GM12878 (cell line): ENCODE data around the gene PAPOLA.

Experiments
- CTCF ChIP-seq, 3 experiments: IDR thresholded peaks in 2 of 3; conservative IDR thresholded peaks in 1 of 3; 2 replicates each; pipeline ENCODE4 v1.5.1; 2011; ENCODE audit warnings: low read depth in 3 of 3, low read length in 3 of 3, mild to moderate bottlenecking in 3 of 3, control low read depth in 2 of 3, moderate library complexity in 2 of 3, inconsistent platforms in 1 of 3, mixed read lengths in 1 of 3; ENCODE audit not compliant: control insufficient read depth in 2 of 3, insufficient read depth in 1 of 3; ENCODE audit errors: extremely low read depth in 1 of 3
- GATAD2B ChIP-seq: fragments of 450-650 bp; conservative IDR thresholded peaks from 2 replicates; pipeline ENCODE4 v1.6.1; 2017; ENCODE audit warnings: low read depth, mild to moderate bottlenecking, moderate library complexity
- RAD21 ChIP-seq: IDR thresholded peaks from 2 replicates; pipeline ENCODE4 v1.6.1; 2011; ENCODE audit warnings: mild to moderate bottlenecking, low read depth, low read length, moderate library complexity; ENCODE audit not compliant: insufficient read depth

GRCh38 chr14:96565811-96566210 is 63.6 kb downstream of the PAPOLA start:
- TF ChIP-seq CTCF (IDR thresholded peaks at IDR 0.05 in 2 of 3, conservative IDR thresholded peaks at IDR 0.05 in 1 of 3; ENCODE audit: control insufficient read depth in 2 of 3, extremely low read depth in 1 of 3, insufficient read depth in 1 of 3, low read depth in 3 of 3, low read length in 3 of 3) (no peak), GATAD2B (no peak), RAD21 (no peak)
